Stromal cell of bone marrow (primary cell): ENCODE data around the gene RBM41.
"Not testable (repeated sequence)": the region's sequence is repeated elsewhere in the genome, so short reads cannot be mapped to it uniquely, and the experiment has no call there.

Experiments
- DNase-seq: peaks from one replicate; pipeline ENCODE4 v3.0.0-alpha.2; 2012; ENCODE audit warnings: low read depth

RBM41 gene

GRCh38 chrX:107118322-107119147, at the start of gene RBM41:
RBM41 (minus strand) TSS chrX:107118822; CDS start chrX:107118773, 49 bp downstream.
- DNase-seq: peak; percentile 62

DNA sequence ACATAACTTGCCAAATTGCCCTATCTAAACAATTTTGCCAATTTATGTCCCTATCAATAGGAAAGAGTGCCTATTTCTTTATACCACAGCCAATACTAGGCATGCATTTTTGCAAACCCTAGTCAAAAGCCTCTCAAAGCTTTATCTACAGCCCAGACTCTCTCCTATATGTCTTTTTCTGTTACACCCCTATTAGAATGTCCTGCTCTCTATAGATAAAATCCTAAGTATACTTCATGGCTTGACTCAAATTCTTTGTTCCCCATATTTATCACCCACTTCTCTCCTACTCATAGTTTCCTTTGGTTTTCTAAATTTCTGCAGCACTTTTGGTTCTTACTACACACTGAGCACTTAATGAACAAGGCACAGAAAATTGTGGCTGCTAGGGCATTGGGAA, 49.6 kb upstream of the RBM41 start:
- DNase-seq: no peak

GRCh38 chrX:107167163-107167921, 48.7 kb upstream of the RBM41 start:
- DNase-seq: no peak

DNA sequence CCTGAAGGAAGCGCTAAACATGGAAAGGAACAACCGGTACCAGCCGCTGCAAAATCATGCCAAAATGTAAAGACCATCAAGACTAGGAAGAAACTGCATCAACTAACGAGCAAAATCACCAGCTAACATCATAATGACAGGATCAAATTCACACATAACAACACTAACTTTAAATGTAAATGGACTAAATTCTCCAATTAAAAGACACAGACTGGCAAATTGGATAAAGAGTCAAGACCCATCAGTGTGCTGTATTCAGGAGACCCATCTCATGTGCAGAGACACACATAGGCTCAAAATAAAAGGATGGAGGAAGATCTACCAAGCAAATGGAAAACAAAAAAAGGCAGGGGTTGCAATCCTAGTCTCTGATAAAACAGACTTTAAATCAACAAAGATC, 39.0 kb upstream of the RBM41 start:
- DNase-seq: not testable (repeated sequence)

DNA sequence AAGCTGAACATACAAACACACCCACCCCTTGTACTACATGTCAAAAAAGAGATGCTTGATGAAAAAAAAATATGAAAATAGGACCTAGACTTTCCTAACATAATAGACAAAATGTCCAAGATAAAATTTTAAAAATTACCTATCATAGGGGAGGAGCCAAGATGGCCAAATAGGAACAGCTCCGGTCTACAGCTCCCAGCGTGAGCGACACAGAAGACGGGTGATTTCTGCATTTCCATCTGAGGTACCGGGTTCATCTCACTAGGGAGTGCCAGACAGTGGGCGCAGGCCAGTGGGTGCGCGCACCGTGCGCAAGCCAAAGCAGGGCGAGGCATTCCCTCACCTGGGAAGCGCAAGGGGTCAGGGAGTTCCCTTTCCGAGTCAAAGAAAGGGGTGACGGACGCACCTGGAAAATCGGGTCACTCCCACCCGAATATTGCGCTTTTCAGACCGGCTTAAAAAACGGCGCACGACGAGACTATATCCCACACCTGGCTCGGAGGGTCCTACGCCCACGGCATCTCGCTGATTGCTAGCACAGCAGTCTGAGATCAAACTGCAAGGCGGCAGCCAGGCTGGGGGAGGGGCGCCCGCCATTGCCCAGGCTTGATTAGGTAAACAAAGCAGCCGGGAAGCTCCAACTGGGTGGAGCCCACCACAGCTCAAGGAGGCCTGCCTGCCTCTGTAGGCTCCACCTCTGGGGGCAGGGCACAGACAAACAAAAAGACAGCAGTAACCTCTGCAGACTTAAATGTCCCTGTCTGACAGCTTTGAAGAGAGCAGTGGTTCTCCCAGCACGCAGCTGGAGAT, 37.2 kb upstream of the RBM41 start:
- DNase-seq: not testable (repeated sequence)

DNA sequence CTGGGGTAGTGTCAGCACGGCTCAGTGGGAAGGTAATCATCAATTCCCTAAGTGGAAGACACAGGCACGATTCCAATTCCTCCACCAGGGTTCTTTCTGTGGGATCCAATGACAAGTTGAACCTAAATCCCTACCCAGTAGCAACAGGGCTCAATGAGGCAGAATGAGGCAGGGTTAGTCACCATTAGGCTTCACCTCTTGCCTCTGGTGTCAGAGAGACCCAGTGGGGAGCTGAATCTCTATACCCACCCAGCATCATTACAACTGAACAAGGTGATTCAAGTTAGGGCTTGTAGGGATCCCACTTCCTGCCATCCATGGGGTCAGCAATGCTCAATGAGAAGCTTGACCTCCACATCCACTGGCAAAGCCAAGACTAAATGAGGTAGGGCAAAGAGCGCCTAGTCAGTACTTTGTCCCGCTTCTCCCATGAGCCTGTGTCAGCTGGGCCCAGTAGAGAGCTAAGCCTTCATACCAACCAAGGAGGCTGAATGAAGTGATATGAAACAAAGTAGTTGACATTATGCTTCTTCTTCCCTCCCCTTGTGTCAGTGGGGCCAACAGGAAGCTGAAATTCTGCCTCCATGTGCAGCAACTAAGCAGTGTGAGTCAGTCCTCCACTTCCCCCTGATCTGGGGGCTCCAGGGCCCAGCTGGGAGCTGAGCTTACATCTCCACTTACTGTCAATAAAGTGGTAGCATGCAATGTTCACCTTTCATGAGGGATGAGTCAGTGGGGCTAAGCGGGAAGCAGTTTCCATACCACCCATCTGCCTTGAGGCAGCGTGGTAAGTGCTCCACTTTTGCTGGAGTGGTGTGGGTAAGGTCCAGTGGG, 36.4 kb upstream of the RBM41 start:
- DNase-seq: no peak

GRCh38 chrX:107153005-107153404, 34.4 kb upstream of the RBM41 start:
- DNase-seq: no peak

- peak; percentile 7 for DNase-seq
These were observed 28.0 kb upstream of the RBM41 start for GRCh38 chrX:107146670-107147069.

DNA sequence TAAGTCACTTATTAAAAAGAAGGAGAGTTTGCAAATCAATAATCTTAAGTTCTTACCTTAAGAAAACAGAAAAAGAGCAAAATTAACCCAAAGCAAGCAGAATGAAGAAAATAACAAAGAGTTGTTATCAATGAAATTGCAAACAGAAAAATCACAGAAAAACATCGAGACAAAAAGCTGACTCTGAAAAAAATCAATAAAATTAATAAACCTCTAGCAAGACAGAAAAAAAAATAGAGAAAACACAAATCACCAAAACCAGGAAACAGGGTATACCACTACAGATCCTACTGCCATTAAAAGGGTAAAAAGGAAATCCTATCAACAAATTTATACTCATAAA, 17.3 kb upstream of the RBM41 start:
- DNase-seq: no peak

DNA sequence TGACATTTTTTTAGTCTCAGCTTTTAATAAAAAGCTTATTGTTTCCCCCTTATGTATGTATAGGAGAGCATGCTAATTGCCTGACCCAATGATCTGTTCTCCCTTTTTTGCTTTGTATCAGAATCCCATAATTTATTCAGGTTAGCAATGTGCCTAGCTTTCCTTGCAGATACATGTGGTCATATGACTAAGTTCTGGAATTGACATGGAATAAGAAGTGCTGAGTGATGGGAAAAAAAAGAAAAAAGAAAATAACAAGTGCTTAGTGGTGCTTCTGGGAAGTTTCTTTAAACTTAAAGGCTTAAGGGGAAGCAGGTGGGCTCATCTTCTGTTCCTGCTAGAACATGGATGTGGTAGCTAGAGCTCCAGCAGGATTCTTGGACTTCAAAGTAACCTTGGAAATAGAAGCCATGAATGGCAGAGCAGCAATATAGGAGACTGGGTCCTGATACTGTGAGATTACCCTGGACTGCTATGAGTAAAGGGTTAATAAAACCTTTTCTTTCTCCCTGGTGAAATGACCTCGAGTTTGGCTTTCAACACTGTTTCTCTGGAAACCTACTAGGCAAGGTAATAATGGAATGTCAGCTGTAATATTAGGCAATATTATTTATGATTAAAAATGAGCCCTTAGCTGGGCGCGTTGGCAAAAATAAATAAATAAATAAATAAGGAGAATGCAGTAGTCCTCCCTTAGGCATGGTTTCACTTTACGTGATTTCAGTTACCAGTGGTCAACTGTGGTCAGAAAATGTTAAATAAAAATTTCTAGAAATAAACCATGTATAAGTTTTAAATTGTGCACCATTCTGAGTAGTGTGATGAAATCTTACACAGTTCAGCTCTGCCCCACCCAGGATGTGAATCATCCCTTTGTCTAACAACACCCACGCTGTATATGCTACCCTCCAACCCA, 16.7 kb upstream of the RBM41 start:
- DNase-seq: peak; percentile 13

GRCh38 chrX:107123750-107124149, 5.1 kb upstream of the RBM41 start:
- no peak for DNase-seq

GRCh38 chrX:107119283-107119682, 661 bp upstream of the RBM41 start:
- no peak for DNase-seq

DNA sequence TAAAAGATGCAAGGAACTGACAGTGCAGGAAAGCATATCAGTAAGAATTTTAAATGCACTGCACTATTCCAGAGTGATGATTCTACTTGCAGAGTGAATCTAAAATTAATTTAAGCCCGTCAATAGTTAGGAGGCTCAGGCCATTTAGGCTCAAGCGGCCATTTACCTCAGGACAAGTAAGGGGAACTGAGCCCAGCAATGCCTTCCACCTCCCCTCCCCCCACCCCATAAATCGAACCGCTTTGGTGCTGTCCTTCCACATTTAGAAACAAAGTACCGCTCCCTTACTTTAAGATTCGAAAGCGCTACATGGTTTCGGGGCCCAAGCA, 665 bp downstream of the RBM41 start:
- DNase-seq: no peak

- no peak for DNase-seq
These were observed 11.2 kb downstream of the RBM41 start for GRCh38 chrX:107107459-107107858.

DNA sequence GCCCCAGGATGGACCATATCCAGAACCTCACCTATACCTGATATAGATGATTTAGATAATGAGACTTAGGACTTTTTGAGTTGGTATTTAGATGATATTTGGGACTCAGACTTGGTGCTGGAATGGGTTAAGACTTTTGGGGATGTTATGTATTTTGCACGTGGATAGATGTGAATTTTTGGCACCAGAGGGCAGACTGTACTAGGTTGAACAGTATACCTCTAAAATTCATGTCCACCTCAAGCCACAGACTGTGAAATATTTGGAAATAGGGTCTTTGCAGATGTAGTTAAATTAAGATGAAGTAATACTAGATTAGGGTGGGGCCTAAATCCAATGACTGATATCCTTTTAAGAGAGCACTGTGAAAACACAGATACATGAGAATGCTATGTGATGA, 15.6 kb downstream of the RBM41 start:
- no peak for DNase-seq

DNA sequence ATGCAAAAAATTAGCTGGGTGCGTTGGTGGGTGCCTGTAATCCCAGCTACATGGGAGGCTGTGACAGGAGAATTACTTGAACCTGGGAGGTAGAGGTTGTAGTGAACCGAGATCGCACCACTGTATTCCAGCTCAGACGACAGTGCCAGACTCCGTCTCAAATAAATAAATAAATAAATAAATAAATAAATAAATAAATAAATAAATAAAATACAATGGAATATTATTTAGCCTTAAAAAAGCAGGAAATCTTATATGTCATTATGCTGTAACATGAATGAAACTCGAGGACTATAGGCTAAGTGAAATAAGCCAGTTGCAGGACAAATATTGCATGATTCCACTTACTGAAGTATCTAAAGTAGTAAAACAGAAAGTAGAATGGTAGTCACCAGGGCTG, 42.5 kb downstream of the RBM41 start:
- no peak for DNase-seq

- DNase-seq: peak; percentile 6
These were observed 60.9 kb downstream of the RBM41 start for GRCh38 chrX:107057731-107058130.

GRCh38 chrX:107054978-107055377, 63.6 kb downstream of the RBM41 start:
- no peak for DNase-seq

DNA sequence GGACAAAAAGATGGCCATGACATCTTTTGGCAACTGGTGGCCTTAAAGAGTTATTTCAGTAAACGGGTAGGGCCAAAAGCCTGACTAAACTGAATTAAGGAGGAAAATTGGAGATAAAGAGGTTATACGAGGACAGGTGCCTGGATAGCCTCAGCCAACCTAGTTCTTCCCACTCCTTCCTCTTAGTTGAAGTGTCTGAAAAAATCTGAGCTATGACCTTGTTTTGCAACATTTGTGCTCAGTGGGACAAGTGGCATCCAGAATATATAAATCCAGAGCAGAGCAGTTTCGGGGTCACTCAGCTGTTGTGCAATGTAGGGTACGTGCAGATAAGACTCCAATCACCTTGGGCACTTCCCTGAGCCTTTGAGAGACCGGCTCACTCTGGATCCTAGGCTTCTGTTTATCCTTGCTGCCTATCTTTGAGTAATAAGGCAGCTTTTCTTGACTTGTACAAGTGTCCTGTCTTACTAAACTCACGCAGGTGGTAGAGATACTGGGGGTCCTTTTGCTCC, 68.4 kb downstream of the RBM41 start:
- DNase-seq: no peak

- DNase-seq: no peak
These were observed 71.0 kb downstream of the RBM41 start for GRCh38 chrX:107047622-107048021.

DNA sequence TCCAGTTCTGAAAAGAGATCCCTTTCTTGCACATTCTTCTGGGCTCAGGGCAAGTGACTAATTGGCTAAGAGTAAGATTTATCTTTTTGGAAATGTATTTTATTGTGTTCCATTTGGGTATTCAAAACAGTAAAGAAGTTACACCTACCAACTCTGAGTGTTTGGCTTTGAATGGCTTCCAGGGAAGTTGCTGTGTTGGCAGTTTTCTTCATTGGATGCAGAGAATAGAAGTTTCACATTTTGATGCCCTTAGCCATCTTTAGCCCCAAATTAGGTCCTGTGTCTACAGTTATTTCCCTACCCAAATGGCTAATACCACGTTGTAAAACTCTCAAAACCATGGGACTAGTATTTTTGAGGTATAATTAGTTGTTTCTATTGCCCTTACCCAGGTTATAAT, 88.9 kb downstream of the RBM41 start:
- no peak for DNase-seq
